ENCODE measurements around the gene CYP26B1.

DNA sequence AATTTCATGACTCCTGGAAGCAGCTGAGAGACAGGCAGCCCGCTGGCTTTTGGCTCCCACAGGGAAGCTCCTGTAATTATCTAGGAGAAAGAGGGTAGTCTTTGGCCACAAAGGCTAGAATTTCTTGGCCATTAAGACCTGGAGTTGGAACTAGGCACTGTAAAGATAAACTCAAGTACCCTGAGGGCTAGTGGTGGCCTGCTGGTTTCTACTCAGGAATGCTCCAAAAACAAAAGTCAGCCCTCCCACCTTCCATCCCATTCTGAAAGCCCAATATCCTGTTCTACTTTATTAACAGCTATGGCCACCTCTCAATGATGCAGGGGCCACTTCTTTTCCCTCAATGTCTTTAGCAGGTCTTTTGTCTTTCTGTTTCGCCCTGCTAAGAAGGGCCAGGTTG lies 34.0 kb upstream of the CYP26B1 start:
- TF ChIP-seq CTCF (IDR thresholded peaks at IDR 0.05; ENCODE audit: low read length) (no peak), EZH2 (IDR thresholded peaks at IDR 0.05; ENCODE audit: borderline replicate concordance, low read length) (no peak)

Measured in OCI-LY1 (cell line).